Measurements from ENCODE around the gene AURKA.

DNA sequence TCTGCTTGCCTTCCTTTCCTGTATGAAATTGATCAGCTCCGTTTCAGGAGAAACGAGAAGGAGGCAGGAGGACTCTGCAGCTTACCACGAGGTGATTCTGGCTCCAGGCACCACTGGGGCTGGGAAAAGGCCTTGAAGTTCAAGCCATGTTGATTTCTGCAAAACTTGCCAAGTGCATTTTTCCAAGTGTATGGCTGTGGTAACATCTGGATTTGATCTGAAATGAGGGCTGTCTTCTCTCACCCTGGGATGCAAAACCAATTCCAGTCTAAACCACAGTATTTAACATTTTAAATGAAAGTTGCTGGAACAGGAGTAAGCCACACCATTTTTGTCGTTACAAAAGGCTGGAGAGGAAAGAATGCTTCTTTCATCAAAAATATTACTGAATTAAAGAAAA is 69.3 kb downstream of the AURKA start:
- no peak for TF ChIP-seq GATA2 (IDR thresholded peaks at IDR 0.05; ENCODE audit: low read depth, low read length)
- TF ChIP-seq GATA3 (IDR thresholded peaks at IDR 0.05; ENCODE audit: low read depth, low read length): no peak
